Hippocampal formation (tissue), 2 donors: ENCODE measurements around the gene CROCC2.

Experiments
- DNase-seq, 2 donors: peaks; one replicate each; lab custom pipeline; 2025; lab: John Stamatoyannopoulos, UW

The CROCC2 gene

DNA sequence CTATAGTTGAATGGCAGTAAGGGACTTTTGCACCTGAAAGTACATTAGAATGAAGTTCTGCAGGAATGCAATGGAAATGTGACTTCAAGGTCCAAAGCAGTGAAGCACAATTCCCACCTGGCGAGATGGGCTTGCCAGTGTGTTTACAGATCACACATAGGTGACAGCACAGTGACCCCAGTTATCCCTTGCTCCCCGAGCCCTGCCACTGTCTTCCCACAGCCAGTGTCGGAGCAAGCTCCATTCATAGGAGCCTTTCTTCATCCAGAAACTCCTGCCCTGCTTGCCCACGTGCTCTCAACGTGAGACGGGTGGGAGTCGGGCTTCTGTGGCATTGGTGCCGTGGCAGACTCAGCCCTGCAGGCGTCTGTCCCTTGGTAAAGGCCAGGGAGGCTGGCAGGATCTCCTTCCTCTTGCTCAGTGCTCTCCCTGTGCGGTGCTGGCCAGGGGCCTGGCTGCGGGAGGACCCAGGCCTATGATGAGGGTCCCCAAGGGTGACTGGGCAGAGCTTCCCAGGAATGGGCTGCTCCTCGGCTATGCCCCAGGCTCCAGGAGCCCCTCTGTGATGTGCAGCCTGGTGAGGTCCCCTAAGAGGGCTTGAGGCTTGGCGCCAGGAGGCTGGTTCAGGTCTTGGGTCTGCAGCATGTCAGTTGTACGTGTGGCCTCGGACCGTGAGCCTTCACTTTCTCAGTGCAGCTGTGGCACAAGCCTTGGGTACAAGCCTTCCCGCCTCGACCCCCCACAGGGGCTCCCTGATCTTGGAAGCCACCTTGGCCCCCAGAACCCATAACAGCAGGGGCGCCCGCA, 132.4 kb downstream of the CROCC2 start:
- no peak for DNase-seq

DNA sequence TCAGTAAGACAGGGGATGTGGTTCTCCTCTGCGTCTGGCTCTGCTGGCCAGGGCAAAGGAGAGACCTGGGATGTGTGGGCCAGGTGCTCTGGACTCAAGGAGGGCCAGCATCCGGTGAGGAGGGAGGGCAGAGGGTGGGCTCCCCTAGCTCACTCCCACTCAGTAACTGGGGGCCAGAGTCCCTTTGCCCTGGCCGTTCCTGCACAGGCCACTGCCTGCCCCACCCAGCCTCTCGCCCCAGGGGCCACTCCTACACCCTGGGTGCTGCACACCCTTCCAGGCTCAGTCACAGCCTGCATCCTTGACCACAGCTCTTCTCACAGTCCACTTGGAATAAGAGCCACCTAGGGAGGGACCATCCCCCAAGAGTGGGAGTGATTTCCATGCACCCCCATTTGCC, 133.3 kb downstream of the CROCC2 start:
- DNase-seq, result no peak

DNA sequence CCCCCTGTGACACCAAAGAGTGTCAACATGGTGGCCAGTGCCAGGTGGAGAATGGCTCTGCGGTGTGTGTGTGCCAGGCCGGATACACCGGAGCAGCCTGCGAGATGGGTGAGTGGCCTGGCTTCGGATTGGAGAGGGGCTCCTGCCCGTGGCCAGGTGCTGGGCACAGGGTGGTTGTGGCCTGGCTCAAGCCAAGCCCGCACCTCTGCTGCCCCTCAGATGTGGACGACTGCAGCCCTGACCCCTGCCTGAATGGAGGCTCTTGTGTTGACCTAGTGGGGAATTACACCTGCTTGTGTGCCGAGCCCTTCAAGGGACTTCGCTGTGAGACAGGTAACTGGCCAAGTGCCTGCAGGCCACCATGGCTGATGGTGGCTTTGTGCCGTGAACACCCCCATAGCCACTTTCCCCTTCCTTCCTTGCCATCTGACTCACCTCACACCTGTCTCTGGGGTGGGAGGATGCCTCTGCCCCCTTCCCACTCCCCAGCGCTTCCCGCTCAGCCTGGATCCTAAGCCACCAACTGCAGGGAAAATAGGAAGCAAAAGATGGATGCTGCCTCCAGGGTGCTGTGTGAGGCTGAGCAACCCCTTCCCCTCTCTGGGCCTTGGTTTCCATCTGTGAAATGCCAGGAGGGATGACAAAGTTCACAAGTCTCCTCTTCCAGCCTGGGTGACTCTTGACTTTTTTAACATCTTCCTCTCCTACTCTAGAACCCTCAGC, 134.1 kb downstream of the CROCC2 start:
- no peak for DNase-seq

DNA sequence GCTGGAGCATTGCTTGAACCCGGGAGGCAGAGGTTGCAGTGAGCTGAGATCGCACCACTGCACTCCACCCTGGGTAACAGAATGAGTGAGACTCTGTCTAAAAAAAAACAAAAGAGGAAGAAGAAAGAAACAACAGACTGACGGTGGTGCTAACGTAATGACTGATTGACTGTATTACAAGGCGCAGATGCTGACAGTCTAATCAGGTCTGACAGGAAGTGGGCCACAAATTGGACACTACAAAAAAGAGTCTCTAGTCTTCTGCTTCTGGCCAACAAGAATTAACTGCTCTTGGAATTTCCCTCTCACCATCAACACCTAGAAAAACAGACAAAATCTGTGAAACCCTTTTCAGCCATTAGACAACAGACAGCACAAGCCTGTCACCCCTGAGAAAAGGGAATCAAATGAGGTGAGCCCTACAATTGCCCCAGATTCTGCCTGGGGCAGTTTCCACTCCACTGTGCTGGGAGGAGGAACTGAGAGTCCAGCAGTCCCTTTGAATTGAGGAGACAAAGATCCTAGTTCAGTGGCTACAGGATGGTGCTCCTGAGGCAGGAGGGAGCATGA, 135.5 kb downstream of the CROCC2 start:
- no peak for DNase-seq
